H1 (cell line): ENCODE measurements around the gene CADM2.

Experiments used
- CBX5 ChIP-seq: fragments of 300-800, 300-1000 bp; sonication (generic); IDR thresholded peaks from 2 replicates; pipeline ENCODE4 v1.7.1; 2016; ENCODE audit warnings: antibody characterized with exemption, low read length, low read depth
- CHD1 ChIP-seq: IDR thresholded peaks from 2 replicates; pipeline ENCODE4 v1.6.1; 2012; ENCODE audit warnings: low read depth, low read length, improper control_type of control experiment
- CHD2 ChIP-seq: IDR thresholded peaks from 2 replicates; pipeline ENCODE4 v1.6.1; 2012; ENCODE audit warnings: low read length, improper control_type of control experiment
- EP300 ChIP-seq, 2 experiments: IDR thresholded peaks; 1 replicate in 1 of 2; 2 replicates in 1 of 2; pipeline ENCODE4 v1.6.1; 2011 to 2012; ENCODE audit warnings: low read depth in 2 of 2, low read length in 2 of 2, mild to moderate bottlenecking in 2 of 2, borderline replicate concordance in 1 of 2, inconsistent platforms in 1 of 2, moderate library complexity in 1 of 2
- POLR2A ChIP-seq, 2 experiments: IDR thresholded peaks; 1 replicate in 1 of 2; 2 replicates in 1 of 2; pipeline ENCODE4 v1.6.1; 2011; ENCODE audit warnings: low read depth in 2 of 2, low read length in 2 of 2, mild to moderate bottlenecking in 2 of 2; ENCODE audit errors: control extremely low read depth in 1 of 2
- TF ChIP-seq, protein P1 (sequence below), 3 experiments: IDR thresholded peaks; 1 replicate in 2 of 3; 2 replicates in 1 of 3; pipeline versions ENCODE4 v1.5.1 to v1.6.1; 2011; ENCODE audit warnings: low read length in 3 of 3, mild to moderate bottlenecking in 3 of 3, inconsistent platforms in 2 of 3, low read depth in 1 of 3, moderate library complexity in 1 of 3; ENCODE audit not compliant: insufficient read depth in 1 of 3; ENCODE audit errors: control extremely low read depth in 1 of 3

GRCh38 chr3:85432081-85432480 lies 473.3 kb downstream of the CADM2 start:
- TF ChIP-seq, protein P1, sequence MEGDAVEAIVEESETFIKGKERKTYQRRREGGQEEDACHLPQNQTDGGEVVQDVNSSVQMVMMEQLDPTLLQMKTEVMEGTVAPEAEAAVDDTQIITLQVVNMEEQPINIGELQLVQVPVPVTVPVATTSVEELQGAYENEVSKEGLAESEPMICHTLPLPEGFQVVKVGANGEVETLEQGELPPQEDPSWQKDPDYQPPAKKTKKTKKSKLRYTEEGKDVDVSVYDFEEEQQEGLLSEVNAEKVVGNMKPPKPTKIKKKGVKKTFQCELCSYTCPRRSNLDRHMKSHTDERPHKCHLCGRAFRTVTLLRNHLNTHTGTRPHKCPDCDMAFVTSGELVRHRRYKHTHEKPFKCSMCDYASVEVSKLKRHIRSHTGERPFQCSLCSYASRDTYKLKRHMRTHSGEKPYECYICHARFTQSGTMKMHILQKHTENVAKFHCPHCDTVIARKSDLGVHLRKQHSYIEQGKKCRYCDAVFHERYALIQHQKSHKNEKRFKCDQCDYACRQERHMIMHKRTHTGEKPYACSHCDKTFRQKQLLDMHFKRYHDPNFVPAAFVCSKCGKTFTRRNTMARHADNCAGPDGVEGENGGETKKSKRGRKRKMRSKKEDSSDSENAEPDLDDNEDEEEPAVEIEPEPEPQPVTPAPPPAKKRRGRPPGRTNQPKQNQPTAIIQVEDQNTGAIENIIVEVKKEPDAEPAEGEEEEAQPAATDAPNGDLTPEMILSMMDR (IDR thresholded peaks at IDR 0.05; ENCODE audit: control extremely low read depth in 1 of 3, insufficient read depth in 1 of 3, low read depth in 1 of 3, low read length in 3 of 3), result no peak
- TF ChIP-seq POLR2A (IDR thresholded peaks at IDR 0.05; ENCODE audit: control extremely low read depth in 1 of 2, low read depth in 2 of 2, low read length in 2 of 2) (no peak), CHD1 (no peak), CHD2 (no peak), EP300 (IDR thresholded peaks at IDR 0.05; ENCODE audit: borderline replicate concordance in 1 of 2, low read depth in 2 of 2, low read length in 2 of 2) (no peak), CBX5 (no peak)
